Ramos (cell line): ENCODE data around the gene JAKMIP1.
"Not testable (repeated sequence)": the region's sequence is repeated elsewhere in the genome, so short reads cannot be mapped to it uniquely, and the experiment has no call there.

Experiments
- in situ Hi-C: fragments of 300-500 bp; cut with MboI; formaldehyde crosslinking; loops from one replicate; pipeline ENCODE4 v1.14.3; 2022; ENCODE audit warnings: low sequenced_read_pairs; ENCODE audit not compliant: unreplicated experiment

Gene JAKMIP1

GRCh38 chr4:6229671-6230501 lies 29.5 kb upstream of the JAKMIP1 start:
- in situ Hi-C loops, result no loop called here

- in situ Hi-C loops, result no loop called here
Observed at GRCh38 chr4:6229095-6229494, 28.7 kb upstream of the JAKMIP1 start.

GRCh38 chr4:6228158-6229067 lies 28.1 kb upstream of the JAKMIP1 start:
- in situ Hi-C loops, result no loop called here

GRCh38 chr4:6227412-6228157 lies 27.2 kb upstream of the JAKMIP1 start:
- in situ Hi-C loops, result no loop called here

GRCh38 chr4:6226506-6226905 lies 26.2 kb upstream of the JAKMIP1 start:
- in situ Hi-C loops, result no loop called here

- in situ Hi-C loops, result no loop called here
Observed at GRCh38 chr4:6225469-6225868, 25.1 kb upstream of the JAKMIP1 start.

GRCh38 chr4:6224735-6225134 lies 24.4 kb upstream of the JAKMIP1 start:
- in situ Hi-C loops, result no loop called here

GRCh38 chr4:6222761-6223292 lies 22.5 kb upstream of the JAKMIP1 start:
- in situ Hi-C loops, result no loop called here

- in situ Hi-C loops, result no loop called here
Observed at GRCh38 chr4:6221851-6222760, 21.8 kb upstream of the JAKMIP1 start.

- in situ Hi-C loops, result no loop called here
Observed at GRCh38 chr4:6221301-6221850, 21.0 kb upstream of the JAKMIP1 start.

- in situ Hi-C loops, result no loop called here
Observed at GRCh38 chr4:6217716-6218381, 17.5 kb upstream of the JAKMIP1 start.

GRCh38 chr4:6216588-6216987 lies 16.2 kb upstream of the JAKMIP1 start:
- in situ Hi-C loops, result no loop called here

- in situ Hi-C loops, result no loop called here
Observed at GRCh38 chr4:6209921-6210320, 9.6 kb upstream of the JAKMIP1 start.

GRCh38 chr4:6209291-6209690 lies 8.9 kb upstream of the JAKMIP1 start:
- in situ Hi-C loops, result not testable (repeated sequence)

GRCh38 chr4:6208416-6208815 lies 8.1 kb upstream of the JAKMIP1 start:
- in situ Hi-C loops, result no loop called here

- in situ Hi-C loops, result no loop called here
Observed at GRCh38 chr4:6207602-6208001, 7.3 kb upstream of the JAKMIP1 start.

GRCh38 chr4:6206771-6207290 lies 6.5 kb upstream of the JAKMIP1 start:
- in situ Hi-C loops, result no loop called here

- in situ Hi-C loops, result no loop called here
Observed at GRCh38 chr4:6205973-6206372, 5.6 kb upstream of the JAKMIP1 start.
